Cardiac muscle cell (in vitro differentiated cells and primary cell): ENCODE measurements around the gene MEI4. TPM values are rescaled to one million over a fixed set of nuclear protein-coding genes. Genes with fewer than 3 reads are reported as not detected.

Experiments used
- DNase-seq, 2 donors: peaks; one replicate each; pipeline versions ENCODE4 v3.0.0 to v3.0.0-alpha.2; 2010 to 2017; ENCODE audit warnings: low read depth in 1 of 2, low spot score in 1 of 2
- H3K27ac ChIP-seq: fragments of 200-600 bp; sonication (generic); 2 replicates; pipeline ENCODE4 v1.5.1; 2016
- H3K27me3 ChIP-seq: fragments of 200-600 bp; sonication (generic); 2 replicates; pipeline ENCODE4 v1.6.0; 2016; ENCODE audit warnings: control low read depth
- H3K36me3 ChIP-seq: fragments of 200-600 bp; sonication (generic); 2 replicates; pipeline ENCODE4 v1.5.1; 2016; ENCODE audit warnings: control low read depth
- H3K4me1 ChIP-seq: fragments of 200-600 bp; sonication (generic); 2 replicates; pipeline ENCODE4 v1.8.1; 2017; ENCODE audit warnings: low read depth, mild to moderate bottlenecking, mixed run types
- H3K4me3 ChIP-seq: fragments of 200-600 bp; sonication (generic); 2 replicates; pipeline ENCODE4 v1.5.1; 2016; ENCODE audit warnings: mild to moderate bottlenecking
- H3K9me3 ChIP-seq: fragments of 200-600 bp; sonication (generic); 2 replicates; pipeline ENCODE4 v1.5.1; 2017; ENCODE audit warnings: low read depth, mild to moderate bottlenecking, control low read depth
- CTCF ChIP-seq: IDR thresholded peaks from 2 replicates; pipeline ENCODE4 v1.5.1; 2012; ENCODE audit warnings: low read depth, mild to moderate bottlenecking, low read length
- polyA plus RNA-seq: library from polyadenylated mRNA; unstranded; fragments of >200 nt; fragmentation: Nextera tagmentation; extraction: Ambion mirVana; gene quantifications from 2 replicates; pipeline ENCODE4 v1.2.1, GENCODE V29; 2016
- total RNA-seq: library from RNA; depleted of rRNA; stranded (reverse); fragments of >200 nt; gene quantifications from 2 replicates; pipeline ENCODE4 v1.2.3, GENCODE V29; 2016

Gene MEI4
- total and polyA plus RNA-seq, 2 experiments from 2014 or later: 0.15 to 0.36 TPM

- no peak for DNase-seq
- no peak for TF ChIP-seq CTCF
- no peak overlapping the region for H3K4me3 ChIP-seq
- no peaks in the 10 kb centered on the region for H3K36me3 ChIP-seq
- no peaks in the 10 kb centered on the region for H3K27me3 ChIP-seq
- no peaks in the 10 kb centered on the region for H3K9me3 ChIP-seq
- no peaks in the 10 kb centered on the region for H3K4me1 ChIP-seq
- H3K27ac ChIP-seq: no peak overlapping the region
Measured at GRCh38 chr6:77834591-77834996, 181.8 kb downstream of the MEI4 start.

GRCh38 chr6:77837034-77837784 lies 184.4 kb downstream of the MEI4 start:
- no peaks in the 10 kb centered on the region for H3K4me1 ChIP-seq
- TF ChIP-seq CTCF: no peak
- no peaks in the 10 kb centered on the region for H3K36me3 ChIP-seq
- no peaks in the 10 kb centered on the region for H3K9me3 ChIP-seq
- no peak overlapping the region for H3K27ac ChIP-seq
- no peaks in the 10 kb centered on the region for H3K27me3 ChIP-seq
- no peak for DNase-seq
- no peak overlapping the region for H3K4me3 ChIP-seq

GRCh38 chr6:77839292-77839691 lies 186.5 kb downstream of the MEI4 start:
- no peaks in the 10 kb centered on the region for H3K36me3 ChIP-seq

GRCh38 chr6:77844822-77845221 lies 192.0 kb downstream of the MEI4 start:
- Histone ChIP-seq H3K36me3 (no peaks in the 10 kb centered on the region), H3K27me3 (no peaks in the 10 kb centered on the region), H3K4me1 (no peaks in the 10 kb centered on the region), H3K27ac (no peak overlapping the region), H3K9me3 (no peaks in the 10 kb centered on the region), H3K4me3 (no peak overlapping the region)
- no peak for TF ChIP-seq CTCF
- DNase-seq: no peak

More at GRCh38 chr6:77839292-77839691, 186.5 kb downstream of the MEI4 start:
- no peak for TF ChIP-seq CTCF
- no peaks in the 10 kb centered on the region for H3K9me3 ChIP-seq
- no peaks in the 10 kb centered on the region for H3K27me3 ChIP-seq
- H3K4me3 ChIP-seq: no peak overlapping the region
- no peaks in the 10 kb centered on the region for H3K4me1 ChIP-seq
- no peak overlapping the region for H3K27ac ChIP-seq
- DNase-seq: no peak

- Histone ChIP-seq H3K9me3 (no peaks in the 10 kb centered on the region), H3K27ac (no peak overlapping the region), H3K27me3 (no peaks in the 10 kb centered on the region), H3K4me1 (no peaks in the 10 kb centered on the region), H3K4me3 (no peak overlapping the region), H3K36me3 (no peaks in the 10 kb centered on the region)
- no peak for DNase-seq
- TF ChIP-seq CTCF: no peak
Measured at GRCh38 chr6:77853401-77853800, 200.6 kb downstream of the MEI4 start.
